IMR-90 (cell line): ENCODE results near the gene RFX1. TPM values are rescaled to one million over a fixed set of nuclear protein-coding genes. Genes with fewer than 3 reads are reported as not detected.

Experiments used
- ATAC-seq: fragments of 200-7000 bp; cut with Tn5 transposase; 2 replicates; pipeline ENCODE4 v1.9.1; 2020; ENCODE audit warnings: low read depth, mild to moderate bottlenecking, moderate library complexity
- BruUV-seq: library from RNA; stranded (reverse); fragments of 400-500 nt; replicated peaks from 2 replicates; lab custom pipeline; 2021; lab: Mats Ljungman, UMichigan
- CTCF ChIA-PET: fragments of 300-600 bp; formaldehyde crosslinking; extraction: SDS; loops from one replicate; lab custom pipeline; 2021; ENCODE audit warnings: antibody characterized with exemption; lab: Yijun Ruan, JAX
- POLR2A ChIA-PET: fragments of 300-600 bp; sonication (Branson Sonifier 250); formaldehyde crosslinking; loops from one replicate; lab custom pipeline; 2022; ENCODE audit warnings: antibody characterized with exemption; ENCODE audit not compliant: unreplicated experiment; lab: Charles Lee
- DNase-seq: peaks from one replicate; pipeline ENCODE4 v3.0.0; 2013
- H2AFZ ChIP-seq: replicated peaks from 2 replicates; pipeline ENCODE3; 2013; ENCODE audit warnings: low read length, mild to moderate bottlenecking; ENCODE audit not compliant: poor library complexity
- H2AK5ac ChIP-seq: 2 replicates; pipeline ENCODE4 v1.6.1; 2013; ENCODE audit warnings: low read depth, low read length, inconsistent platforms
- H2AK9ac ChIP-seq: replicated peaks from 2 replicates; pipeline ENCODE3; 2013; ENCODE audit warnings: mild to moderate bottlenecking, low read depth, low read length, moderate library complexity; ENCODE audit not compliant: poor library complexity
- H2BK120ac ChIP-seq: 2 replicates; pipeline ENCODE4 v1.6.1; 2013; ENCODE audit warnings: low read depth, low read length, inconsistent platforms
- H2BK15ac ChIP-seq: 3 replicates; pipeline ENCODE4 v1.6.1; 2013; ENCODE audit warnings: low read depth, low read length, inconsistent platforms
- H2BK20ac ChIP-seq: 2 replicates; pipeline ENCODE4 v1.6.1; 2013; ENCODE audit warnings: low read depth, mild to moderate bottlenecking, inconsistent platforms, low read length, moderate library complexity
- H2BK5ac ChIP-seq: 2 replicates; pipeline ENCODE4 v1.6.1; 2013; ENCODE audit warnings: mild to moderate bottlenecking, low read depth, low read length, inconsistent platforms; ENCODE audit not compliant: poor library complexity, severe bottlenecking
- H3K14ac ChIP-seq: replicated peaks from 2 replicates; pipeline ENCODE4 v1.6.1; 2013; ENCODE audit warnings: low read depth, low read length, inconsistent platforms
- H3K18ac ChIP-seq: 2 replicates; pipeline ENCODE4 v1.6.1; 2013; ENCODE audit warnings: low read depth, low read length, control low read depth
- H3K23ac ChIP-seq: 2 replicates; pipeline ENCODE4 v1.6.1; 2013; ENCODE audit warnings: low read depth, low read length, inconsistent platforms
- H3K27ac ChIP-seq: 2 replicates; pipeline ENCODE4 v1.5.1; 2013; ENCODE audit warnings: mild to moderate bottlenecking, control low read depth, low read length; ENCODE audit not compliant: insufficient read depth
- H3K27me3 ChIP-seq: 2 replicates; pipeline ENCODE4 v1.6.1; 2013; ENCODE audit warnings: low read length; ENCODE audit not compliant: control insufficient read depth, insufficient read depth
- H3K36me3 ChIP-seq: 2 replicates; pipeline ENCODE4 v1.6.1; 2013; ENCODE audit warnings: low read length, mixed read lengths; ENCODE audit not compliant: control insufficient read depth, insufficient read depth
- H3K4ac ChIP-seq: 2 replicates; pipeline ENCODE4 v1.6.1; 2013; ENCODE audit warnings: low read depth, low read length, inconsistent platforms
- H3K4me1 ChIP-seq: 2 replicates; pipeline ENCODE4 v1.6.1; 2013; ENCODE audit warnings: low read length, mixed read lengths; ENCODE audit not compliant: control insufficient read depth, insufficient read depth
- H3K4me2 ChIP-seq: 2 replicates; pipeline ENCODE4 v1.6.1; 2013; ENCODE audit warnings: low read depth, mild to moderate bottlenecking, control low read depth, low read length, moderate library complexity
- H3K4me3 ChIP-seq: 2 replicates; pipeline ENCODE4 v1.5.1; 2013; ENCODE audit warnings: low read depth, mild to moderate bottlenecking, control low read depth, low read length, moderate library complexity; ENCODE audit not compliant: insufficient read depth
- H3K56ac ChIP-seq: 2 replicates; pipeline ENCODE4 v1.6.1; 2013; ENCODE audit warnings: low read length, inconsistent platforms; ENCODE audit not compliant: insufficient read depth; ENCODE audit errors: extremely low read depth
- H3K79me1 ChIP-seq, 2 experiments: 2 replicates each; pipeline ENCODE4 v1.6.1; 2013; ENCODE audit warnings: low read length in 2 of 2, inconsistent platforms in 1 of 2, low read depth in 1 of 2
- H3K9ac ChIP-seq: 2 replicates; pipeline ENCODE4 v1.6.1; 2013; ENCODE audit warnings: low read depth, low read length, control low read depth
- H3K9me1 ChIP-seq: 2 replicates; pipeline ENCODE4 v1.6.1; 2013; ENCODE audit warnings: low read length, inconsistent platforms; ENCODE audit not compliant: insufficient read depth
- H3K9me3 ChIP-seq: 2 replicates; pipeline ENCODE4 v1.6.1; 2013; ENCODE audit warnings: low read length; ENCODE audit not compliant: control insufficient read depth, insufficient read depth
- H4K20me1 ChIP-seq: 2 replicates; pipeline ENCODE4 v1.6.1; 2013; ENCODE audit warnings: low read length, inconsistent platforms; ENCODE audit not compliant: insufficient read depth
- H4K5ac ChIP-seq: 2 replicates; pipeline ENCODE4 v1.6.1; 2013; ENCODE audit warnings: mild to moderate bottlenecking, low read depth, low read length, control low read depth
- H4K8ac ChIP-seq, 2 experiments: 2 replicates each; pipeline ENCODE4 v1.6.1; 2013; ENCODE audit warnings: low read depth in 2 of 2, low read length in 2 of 2, control low read depth in 1 of 2, inconsistent platforms in 1 of 2
- H4K91ac ChIP-seq: 2 replicates; pipeline ENCODE4 v1.6.1; 2013; ENCODE audit warnings: low read depth, low read length, inconsistent platforms; ENCODE audit not compliant: insufficient read depth
- CEBPB ChIP-seq: IDR thresholded peaks from 2 replicates; pipeline ENCODE4 v1.6.1; 2012; ENCODE audit warnings: low read depth, low read length, improper control_type of control experiment
- MXI1 ChIP-seq: IDR thresholded peaks from 2 replicates; pipeline ENCODE4 v1.6.1; 2012; ENCODE audit warnings: low read depth, mild to moderate bottlenecking, low read length, moderate library complexity, borderline replicate concordance
- RAD21 ChIP-seq: IDR thresholded peaks from 2 replicates; pipeline ENCODE4 v1.6.1; 2012; ENCODE audit warnings: low read length, improper control_type of control experiment
- RFX5 ChIP-seq: IDR thresholded peaks from 2 replicates; pipeline ENCODE4 v1.8.0; 2012; ENCODE audit warnings: low read depth, mild to moderate bottlenecking, low read length, moderate library complexity
- SMC3 ChIP-seq: fragments of 150-350 bp; IDR thresholded peaks from 2 replicates; pipeline ENCODE4 v1.6.1; 2016; ENCODE audit warnings: low read depth, mild to moderate bottlenecking, antibody characterized with exemption, low read length, moderate library complexity
- WGBS, 2 experiments: methylation state at CpG; one replicate each; pipeline versions ENCODE4 v1.1.5 to v1.1.7; 2013; ENCODE audit warnings: missing lambda C conversion rate in 2 of 2; ENCODE audit not compliant: insufficient read length in 1 of 2; ENCODE audit errors: extremely low coverage in 2 of 2; 5-methylcytosine and 5-hydroxymethylcytosine counted together
- dilution Hi-C: fragments of 300-500 bp; cut with HindIII; formaldehyde crosslinking; loops from one replicate; pipeline ENCODE4 v1.14.3; 2018; ENCODE audit warnings: low sequenced_read_pairs; ENCODE audit not compliant: unreplicated experiment
- in situ Hi-C: fragments of 300-500 bp; cut with MboI; formaldehyde crosslinking; loops from 3 replicates; pipeline ENCODE4 v1.14.3; 2019; ENCODE audit warnings: low sequenced_read_pairs, inconsistent platforms, mixed read lengths
- intact Hi-C: fragments of 100-400 bp; cut with micrococcal nuclease; formaldehyde crosslinking; loops from 2 replicates; pipeline ENCODE4 v1.10.0; 2022
- polyA plus RNA-seq, 3 experiments: library from polyadenylated mRNA; depleted of rRNA; stranded (reverse); fragments of >200 nt; gene quantifications; 2 replicates each; pipeline ENCODE4 v1.2.3, GENCODE V29; 2012; ENCODE audit warnings: low replicate concordance in 1 of 3
- total RNA-seq: library from RNA; depleted of rRNA; stranded (reverse); fragments of >200 nt; gene quantifications from 2 replicates; pipeline ENCODE4 v1.2.3, GENCODE V29; 2012
- TF ChIP-seq, protein P1 (sequence below): fragments of 150-350 bp; IDR thresholded peaks from 2 replicates; pipeline ENCODE4 v1.6.1; 2017; ENCODE audit warnings: mild to moderate bottlenecking, antibody characterized with exemption, low read length, low read depth
- TF ChIP-seq, protein P2 (sequence below): fragments of 150-350 bp; IDR thresholded peaks from 2 replicates; pipeline ENCODE4 v1.6.1; 2016; ENCODE audit warnings: low read depth, mild to moderate bottlenecking, low read length, moderate library complexity, borderline replicate concordance

Gene RFX1
- total and polyA plus RNA-seq, 2 of the 4 experiments (the other 2 are of a cell fraction), result 0.36 to 3.1 TPM

DNA sequence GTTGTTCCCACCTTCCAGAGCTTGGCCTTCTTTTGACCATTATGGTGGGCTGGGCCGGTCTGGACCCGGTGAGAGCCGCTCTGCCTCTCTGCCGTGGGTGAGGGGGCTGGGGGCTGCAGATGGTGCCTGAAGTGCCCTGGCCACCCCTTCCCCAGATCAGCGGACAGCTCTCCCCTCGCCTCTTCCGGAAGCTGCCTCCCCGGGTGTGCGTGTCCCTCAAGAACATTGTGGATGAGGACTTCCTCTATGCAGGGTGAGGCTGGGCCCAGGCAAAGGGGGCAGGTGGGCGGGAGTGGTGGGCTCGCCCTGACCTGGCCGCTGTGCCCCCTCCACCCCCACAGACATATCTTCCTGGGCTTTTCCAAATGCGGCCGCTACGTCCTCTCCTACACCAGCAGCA lies 51.9 kb downstream of the RFX1 start:
- dilution Hi-C loops (no loop called here), intact Hi-C loops (no loop called here), in situ Hi-C loops (no loop called here)
- no peak overlapping the region for H2BK120ac ChIP-seq
- no peak overlapping the region for H2AK5ac ChIP-seq
- no peak overlapping the region for H4K91ac ChIP-seq
- H3K4me1 ChIP-seq, result peaks cover 3% of the 10 kb centered on the region; the same call in 1 of the 2 replicates
- no peaks in the 10 kb centered on the region for H3K27me3 ChIP-seq
- no peak overlapping the region for H3K18ac ChIP-seq
- 0 out of 2 replicates have a peak, but pooled peaks cover 4% of the 10 kb centered on the region for H3K9me1 ChIP-seq
- no TSS peak for BruUV-seq
- ChIA-PET CTCF (no interaction called here), POLR2A (no interaction called here)
- H3K4ac ChIP-seq, result no peak overlapping the region
- no peak overlapping the region for H3K27ac ChIP-seq
- no peak overlapping the region for H2BK20ac ChIP-seq
- peaks cover 13 to 39% of the 10 kb centered on the region in 2 experiments for H3K79me1 ChIP-seq
- no peak overlapping the region for H3K9ac ChIP-seq
- H2BK5ac ChIP-seq, result no peak overlapping the region
- no peak for TF ChIP-seq SMC3
- TF ChIP-seq, protein P1, sequence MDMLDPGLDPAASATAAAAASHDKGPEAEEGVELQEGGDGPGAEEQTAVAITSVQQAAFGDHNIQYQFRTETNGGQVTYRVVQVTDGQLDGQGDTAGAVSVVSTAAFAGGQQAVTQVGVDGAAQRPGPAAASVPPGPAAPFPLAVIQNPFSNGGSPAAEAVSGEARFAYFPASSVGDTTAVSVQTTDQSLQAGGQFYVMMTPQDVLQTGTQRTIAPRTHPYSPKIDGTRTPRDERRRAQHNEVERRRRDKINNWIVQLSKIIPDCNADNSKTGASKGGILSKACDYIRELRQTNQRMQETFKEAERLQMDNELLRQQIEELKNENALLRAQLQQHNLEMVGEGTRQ, result no peak
- TF ChIP-seq, protein P2, sequence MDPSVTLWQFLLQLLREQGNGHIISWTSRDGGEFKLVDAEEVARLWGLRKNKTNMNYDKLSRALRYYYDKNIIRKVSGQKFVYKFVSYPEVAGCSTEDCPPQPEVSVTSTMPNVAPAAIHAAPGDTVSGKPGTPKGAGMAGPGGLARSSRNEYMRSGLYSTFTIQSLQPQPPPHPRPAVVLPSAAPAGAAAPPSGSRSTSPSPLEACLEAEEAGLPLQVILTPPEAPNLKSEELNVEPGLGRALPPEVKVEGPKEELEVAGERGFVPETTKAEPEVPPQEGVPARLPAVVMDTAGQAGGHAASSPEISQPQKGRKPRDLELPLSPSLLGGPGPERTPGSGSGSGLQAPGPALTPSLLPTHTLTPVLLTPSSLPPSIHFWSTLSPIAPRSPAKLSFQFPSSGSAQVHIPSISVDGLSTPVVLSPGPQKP, result no peak
- no peak for TF ChIP-seq RAD21
- TF ChIP-seq RFX5, result no peak
- TF ChIP-seq CEBPB, result no peak
- TF ChIP-seq MXI1, result no peak
- no peak overlapping the region for H3K4me3 ChIP-seq
- no peak overlapping the region for H3K14ac ChIP-seq
- H3K9me3 ChIP-seq, result no peaks in the 10 kb centered on the region
- H4K8ac ChIP-seq, result no peak overlapping the region
- peak overlapping the region; percentile 66 for H2AK9ac ChIP-seq
- no peak overlapping the region for H2BK15ac ChIP-seq
- H3K36me3 ChIP-seq, result peaks cover 33% of the 10 kb centered on the region
- 100% methylated on average over 2 of the region's 15 CpGs; no CpG with 5 or more reads in 1 of the 2 experiments for WGBS, 2 experiments
- DNase-seq (no peak), ATAC-seq (no peak)
- H3K23ac ChIP-seq, result no peak overlapping the region
- no peak overlapping the region for H3K4me2 ChIP-seq
- H2AFZ ChIP-seq, result no peak overlapping the region
- H3K56ac ChIP-seq, result no peak overlapping the region
- H4K20me1 ChIP-seq, result peaks cover 12% of the 10 kb centered on the region
- H4K5ac ChIP-seq, result no peak overlapping the region
